ENCODE data around the gene PIGU. TPM values are rescaled to one million over a fixed set of nuclear protein-coding genes. Genes with fewer than 3 reads are reported as not detected.

PIGU gene
- total and polyA plus RNA-seq, 2 donors (not counting 1 experiment from before 2014, with no cell fraction given) = 12.0 to 19.3 TPM

DNA sequence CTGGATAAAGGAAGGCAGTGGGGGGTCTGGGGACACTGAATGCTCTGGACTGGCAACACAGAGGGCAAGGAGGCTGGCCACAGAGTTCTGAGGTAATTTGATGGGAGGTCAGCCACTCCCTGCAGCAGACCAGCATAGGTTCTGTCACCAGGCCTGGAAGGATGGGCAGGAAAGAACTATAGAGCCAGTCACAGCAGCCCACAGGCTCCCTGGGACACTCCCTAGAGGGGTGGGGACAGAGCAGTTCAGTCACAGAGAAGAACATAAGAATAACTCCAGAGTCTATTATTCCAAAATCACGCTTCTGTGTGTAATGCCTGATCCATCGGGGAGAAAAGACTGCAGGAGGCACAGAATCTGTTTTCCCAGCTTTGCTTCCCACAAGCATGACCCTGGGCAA, 141.0 kb downstream of the PIGU start:
- intact Hi-C loops (cut with micrococcal nuclease) = loop anchor here (5.0 kb wide), 1 partner anchor 224 kb away; no protein-coding TSS in a partner anchor
- Histone ChIP-seq H3K36me3 (replicated peaks in 1 of 2; ENCODE audit: control extremely low read depth in 1 of 2, control insufficient read depth in 1 of 2, extremely low read depth in 1 of 2, insufficient read depth in 2 of 2, low read length in 1 of 2) (peaks cover 4 to 66% of the 10 kb centered on the region in 2 experiments), H3K9me3 (ENCODE audit: control extremely low read depth in 1 of 3, control insufficient read depth in 2 of 3, insufficient read depth in 1 of 3, low read length in 2 of 3) (no peaks in the 10 kb centered on the region)

DNA sequence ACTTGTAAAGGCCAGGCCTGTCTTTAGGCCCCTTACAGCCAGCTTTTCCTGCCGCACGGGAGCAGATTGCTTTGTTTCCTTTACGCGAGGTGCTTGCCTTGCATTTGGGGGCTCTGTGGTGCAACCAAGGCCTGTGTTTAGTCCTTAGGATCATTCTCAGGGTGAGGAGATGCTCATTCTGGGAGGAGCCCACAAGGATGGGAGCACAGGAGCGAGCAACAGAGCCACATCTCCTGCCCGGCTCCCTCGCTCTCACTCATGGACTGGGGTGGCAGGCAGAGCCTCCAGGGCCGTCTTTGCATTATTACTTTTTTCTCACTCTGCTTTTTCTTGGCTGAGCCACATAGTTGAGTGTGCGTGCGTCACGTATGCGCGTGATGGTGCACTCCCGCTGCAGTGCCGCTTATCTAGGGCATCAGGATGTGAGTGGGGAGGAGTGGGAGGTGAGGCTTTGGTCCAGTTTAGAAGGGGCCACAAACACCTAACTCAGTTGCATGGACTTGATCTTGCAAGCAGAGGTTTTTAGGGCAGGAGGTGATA, 141.5 kb downstream of the PIGU start:
- 98% methylated on average over 14 of the region's 15 CpGs for WGBS (ENCODE audit: insufficient coverage)
- H3K27ac Mint-ChIP-seq = no peak overlapping the region
- Histone ChIP-seq H4K20me1 (ENCODE audit: control insufficient read depth, insufficient read depth, low read length, poor library complexity, severe bottlenecking) (peaks cover 28% of the 10 kb centered on the region), H3K4me1 (ENCODE audit: control insufficient read depth in 2 of 2, insufficient read depth in 2 of 2, low read length in 2 of 2) (no peaks in the 10 kb centered on the region), H3K79me2 (ENCODE audit: control insufficient read depth, insufficient read depth, low read length) (peaks cover 7% of the 10 kb centered on the region), H3K27me3 (replicated peaks in 1 of 4; ENCODE audit: control extremely low read depth in 1 of 4, control insufficient read depth in 3 of 4, insufficient read depth in 4 of 4, low read length in 3 of 4) (no peaks in the 10 kb centered on the region), H3K4me2 (replicated peaks; ENCODE audit: low read depth, low read length, poor library complexity, severe bottlenecking) (no peak overlapping the region), H3K4me3 (ENCODE audit: control extremely low read depth in 1 of 5, extremely low read depth in 1 of 5, insufficient read depth in 1 of 5, low read depth in 2 of 5, low read length in 4 of 5) (no peak overlapping the region), H2AFZ (ENCODE audit: insufficient read depth, low read depth, low read length, poor library complexity, severe bottlenecking) (no peak overlapping the region), H3K27ac (ENCODE audit: low read length in 2 of 2) (no peak overlapping the region), H3K9me3 (ENCODE audit: control extremely low read depth in 1 of 3, control insufficient read depth in 2 of 3, insufficient read depth in 1 of 3, low read length in 2 of 3) (no peaks in the 10 kb centered on the region), H3K9ac (ENCODE audit: low read length) (no peak overlapping the region), H3K36me3 (replicated peaks in 1 of 2; ENCODE audit: control extremely low read depth in 1 of 2, control insufficient read depth in 1 of 2, extremely low read depth in 1 of 2, insufficient read depth in 2 of 2, low read length in 1 of 2) (peaks cover 4 to 66% of the 10 kb centered on the region in 2 experiments)
- ATAC-seq (ENCODE audit: low read depth) (no peak), DNase-seq (no peak)
- ChIA-PET CTCF (interaction anchor here (0.6 to 5.0 kb wide), 3 partner anchors 19 to 344 kb away, joined by 3 to 89 read pairs (median 15); partner anchors contain the start of gene DYNLRB1), POLR2A (no interaction called here)
- peaks cover 5% of the 10 kb centered on the region for H3K4me1 Mint-ChIP-seq
- TF ChIP-seq EZH2 (IDR thresholded peaks at IDR 0.05; ENCODE audit: borderline replicate concordance, insufficient read depth, low read depth, low read length, poor library complexity, severe bottlenecking) = no peak
- TF ChIP-seq, protein P1, sequence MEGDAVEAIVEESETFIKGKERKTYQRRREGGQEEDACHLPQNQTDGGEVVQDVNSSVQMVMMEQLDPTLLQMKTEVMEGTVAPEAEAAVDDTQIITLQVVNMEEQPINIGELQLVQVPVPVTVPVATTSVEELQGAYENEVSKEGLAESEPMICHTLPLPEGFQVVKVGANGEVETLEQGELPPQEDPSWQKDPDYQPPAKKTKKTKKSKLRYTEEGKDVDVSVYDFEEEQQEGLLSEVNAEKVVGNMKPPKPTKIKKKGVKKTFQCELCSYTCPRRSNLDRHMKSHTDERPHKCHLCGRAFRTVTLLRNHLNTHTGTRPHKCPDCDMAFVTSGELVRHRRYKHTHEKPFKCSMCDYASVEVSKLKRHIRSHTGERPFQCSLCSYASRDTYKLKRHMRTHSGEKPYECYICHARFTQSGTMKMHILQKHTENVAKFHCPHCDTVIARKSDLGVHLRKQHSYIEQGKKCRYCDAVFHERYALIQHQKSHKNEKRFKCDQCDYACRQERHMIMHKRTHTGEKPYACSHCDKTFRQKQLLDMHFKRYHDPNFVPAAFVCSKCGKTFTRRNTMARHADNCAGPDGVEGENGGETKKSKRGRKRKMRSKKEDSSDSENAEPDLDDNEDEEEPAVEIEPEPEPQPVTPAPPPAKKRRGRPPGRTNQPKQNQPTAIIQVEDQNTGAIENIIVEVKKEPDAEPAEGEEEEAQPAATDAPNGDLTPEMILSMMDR (IDR thresholded peaks at IDR 0.05) = no peak
- intact Hi-C loops (cut with micrococcal nuclease) = loop anchor here (5.0 kb wide), 1 partner anchor 223 kb away; no protein-coding TSS in a partner anchor
- H3K9me3 Mint-ChIP-seq (ENCODE audit: insufficient read depth) = no peaks in the 10 kb centered on the region
- no peak overlapping the region for H3K4me3 Mint-ChIP-seq
- no peaks in the 10 kb centered on the region for H3K27me3 Mint-ChIP-seq

More for the DNA sequence above, 141.0 kb downstream of the PIGU start:
- Mint-ChIP-seq H3K27ac (no peak overlapping the region), H3K9me3 (ENCODE audit: insufficient read depth) (no peaks in the 10 kb centered on the region), H3K4me1 (peaks cover 2% of the 10 kb centered on the region), H3K4me3 (no peak overlapping the region), H3K27me3 (no peaks in the 10 kb centered on the region)
- WGBS (ENCODE audit: insufficient coverage) = 100% methylated on average over 2 of the region's 2 CpGs
- H3K27ac ChIP-seq (ENCODE audit: low read length in 2 of 2) = no peak overlapping the region
- H2AFZ ChIP-seq (ENCODE audit: insufficient read depth, low read depth, low read length, poor library complexity, severe bottlenecking) = no peak overlapping the region
- H3K79me2 ChIP-seq (ENCODE audit: control insufficient read depth, insufficient read depth, low read length) = peaks cover 7% of the 10 kb centered on the region
- H3K4me1 ChIP-seq (ENCODE audit: control insufficient read depth in 2 of 2, insufficient read depth in 2 of 2, low read length in 2 of 2) = no peaks in the 10 kb centered on the region
- H3K4me3 ChIP-seq (ENCODE audit: control extremely low read depth in 1 of 5, extremely low read depth in 1 of 5, insufficient read depth in 1 of 5, low read depth in 2 of 5, low read length in 4 of 5) = no peak overlapping the region
- no peaks in the 10 kb centered on the region for H3K27me3 ChIP-seq (replicated peaks in 1 of 4; ENCODE audit: control extremely low read depth in 1 of 4, control insufficient read depth in 3 of 4, insufficient read depth in 4 of 4, low read length in 3 of 4)
- H4K20me1 ChIP-seq (ENCODE audit: control insufficient read depth, insufficient read depth, low read length, poor library complexity, severe bottlenecking) = peaks cover 23% of the 10 kb centered on the region
- POLR2A ChIA-PET = interaction anchor here (0.7 kb wide), 2 partner anchors 223 to 824 kb away, joined by 4 to 5 read pairs; no protein-coding TSS in a partner anchor
- ATAC-seq (ENCODE audit: low read depth) (no peak), DNase-seq (no peak)
- TF ChIP-seq, protein P1 (IDR thresholded peaks at IDR 0.05) = no peak
- TF ChIP-seq EZH2 (IDR thresholded peaks at IDR 0.05; ENCODE audit: borderline replicate concordance, insufficient read depth, low read depth, low read length, poor library complexity, severe bottlenecking) = no peak
- no peak overlapping the region for H3K4me2 ChIP-seq (replicated peaks; ENCODE audit: low read depth, low read length, poor library complexity, severe bottlenecking)
- CTCF ChIA-PET = interaction anchor here (3.3 to 5.8 kb wide), 3 partner anchors 20 to 233 kb away, joined by 15 to 89 read pairs (median 69); partner anchors contain the start of gene DYNLRB1
- H3K9ac ChIP-seq (ENCODE audit: low read length) = no peak overlapping the region
